ENCODE measurements around the gene SLC38A10.

SLC38A10 gene

DNA sequence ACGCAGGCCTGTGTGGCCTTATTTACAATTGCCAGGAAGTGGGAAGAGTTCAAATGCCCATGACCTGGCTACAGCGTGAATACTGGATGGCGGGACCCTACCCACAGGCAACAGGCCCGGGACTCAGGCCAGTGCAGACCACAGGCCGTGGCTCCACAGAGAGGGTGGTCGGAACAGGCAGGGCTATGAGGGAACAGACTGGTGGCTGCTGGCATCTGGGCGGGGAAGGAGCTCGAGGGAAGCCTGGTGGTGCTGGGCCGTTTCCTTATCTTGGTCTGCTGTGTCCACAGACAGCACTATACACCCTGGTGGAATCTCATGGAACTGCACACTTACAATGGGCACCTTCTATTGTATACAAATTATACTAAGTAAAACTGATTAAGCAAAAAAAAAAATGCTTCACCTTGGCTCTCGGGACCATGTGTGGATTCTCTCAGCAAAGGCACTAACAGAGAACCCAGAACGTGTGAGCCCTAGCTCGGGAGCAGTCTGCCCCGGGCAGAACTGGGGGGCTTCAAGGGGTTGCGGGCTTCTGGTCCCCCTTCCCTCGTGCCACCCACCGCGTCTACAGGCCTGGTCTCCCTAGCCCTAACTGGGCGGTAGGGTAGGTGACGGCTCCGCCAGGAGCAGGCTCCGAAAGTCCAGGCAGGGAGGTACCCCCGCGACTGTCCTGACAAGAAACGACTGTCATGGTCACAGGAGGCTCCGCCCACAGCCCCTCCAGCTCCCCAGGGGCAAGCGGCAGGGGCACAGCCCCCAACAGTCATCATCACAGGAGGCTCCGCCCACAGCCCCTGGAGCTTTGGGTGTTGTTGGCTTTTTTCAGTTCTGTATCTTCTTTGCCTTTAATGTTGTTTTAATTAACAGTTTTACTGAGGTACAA is 94.2 kb downstream of the SLC38A10 start:
- peak; percentile 72 to 94 for DNase-seq

DNA sequence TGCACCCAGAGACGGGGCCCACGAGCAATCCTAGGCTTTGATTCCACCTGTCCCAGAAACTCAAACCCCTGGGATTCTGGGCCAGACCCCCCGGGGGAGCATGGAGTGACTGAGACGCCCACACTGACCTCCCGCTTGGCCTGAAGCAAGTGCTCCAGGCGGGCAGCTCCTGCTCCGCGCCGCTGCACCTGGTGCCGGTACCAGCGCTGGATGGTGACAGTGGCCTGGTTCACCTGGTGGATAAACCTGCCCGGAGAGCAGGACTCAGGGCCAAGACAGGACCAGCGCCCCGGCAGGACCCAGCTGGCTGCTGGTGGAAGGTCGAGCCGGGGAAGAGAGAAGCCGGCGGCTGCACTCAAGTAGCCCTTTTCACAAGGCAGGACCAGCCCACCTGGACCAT is 94.9 kb downstream of the SLC38A10 start:
- DNase-seq, result no peak

- DNase-seq, result no peak
These were observed 95.7 kb downstream of the SLC38A10 start for GRCh38 chr17:81199482-81199830.

GRCh38 chr17:81198826-81199481 is 96.2 kb downstream of the SLC38A10 start:
- no peak for DNase-seq

- DNase-seq, result no peak
These were observed 97.1 kb downstream of the SLC38A10 start for GRCh38 chr17:81197831-81198490.

DNA sequence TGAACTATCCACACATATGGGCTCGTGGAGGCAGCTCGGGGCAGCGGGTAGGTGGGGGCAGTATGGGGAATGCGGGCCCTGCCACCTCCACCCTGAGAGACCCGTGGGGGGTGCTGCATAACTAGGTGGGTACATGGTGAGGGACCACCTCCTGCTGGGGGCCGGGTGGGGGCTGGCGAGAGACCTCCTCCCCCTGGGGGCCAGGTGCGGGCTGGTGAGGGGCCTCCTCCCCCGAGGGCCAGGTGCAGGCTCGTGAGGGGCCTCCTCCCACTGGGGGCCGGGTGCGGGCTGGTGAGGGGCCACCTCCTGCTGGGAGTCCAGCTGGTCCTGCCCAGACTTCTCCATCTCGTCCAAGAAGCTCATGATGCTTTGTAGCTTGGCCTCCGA is 97.7 kb downstream of the SLC38A10 start:
- no peak for DNase-seq

- DNase-seq, result no peak
These were observed 98.3 kb downstream of the SLC38A10 start for GRCh38 chr17:81196505-81197408.

GRCh38 chr17:81195941-81196495 is 99.1 kb downstream of the SLC38A10 start:
- no peak for DNase-seq

All from inflammatory macrophage treated with lipopolysaccharide for 1 hour (primary cell).